Stomach smooth muscle (tissue), 2 donors: ENCODE results near the gene SLC22A7.
"Not testable (repeated sequence)": the region's sequence is repeated elsewhere in the genome, so short reads cannot be mapped to it uniquely, and the experiment has no call there.

ENCODE experiments used
- H3K27ac ChIP-seq: one replicate; pipeline ENCODE4 v1.7.0; 2013; ENCODE audit warnings: mild to moderate bottlenecking, low read length, inconsistent platforms
- H3K27me3 ChIP-seq, 2 donors: one replicate each; pipeline ENCODE4 v1.7.0; 2013; ENCODE audit warnings: low read length in 2 of 2; ENCODE audit not compliant: insufficient read depth in 2 of 2, control insufficient read depth in 1 of 2
- H3K36me3 ChIP-seq, 2 donors: one replicate each; pipeline ENCODE4 v1.7.0; 2013; ENCODE audit warnings: low read length in 2 of 2; ENCODE audit not compliant: control insufficient read depth in 2 of 2, insufficient read depth in 2 of 2
- H3K4me1 ChIP-seq: one replicate; pipeline ENCODE4 v1.7.0; 2013; ENCODE audit warnings: low read length; ENCODE audit not compliant: control insufficient read depth, insufficient read depth
- H3K4me3 ChIP-seq, 2 donors: one replicate each; pipeline ENCODE4 v1.7.0; 2013; ENCODE audit warnings: low read length in 2 of 2
- H3K9ac ChIP-seq, 2 donors: one replicate each; pipeline ENCODE4 v1.7.0; 2013; ENCODE audit warnings: low read length in 2 of 2, mild to moderate bottlenecking in 1 of 2
- H3K9me3 ChIP-seq, 2 donors: one replicate each; pipeline ENCODE4 v1.7.0; 2013; ENCODE audit warnings: low read length in 2 of 2; ENCODE audit not compliant: control insufficient read depth in 2 of 2
- donor health status: healthy.
- donor health status: Pancreatic carcinoma.

The SLC22A7 gene

DNA sequence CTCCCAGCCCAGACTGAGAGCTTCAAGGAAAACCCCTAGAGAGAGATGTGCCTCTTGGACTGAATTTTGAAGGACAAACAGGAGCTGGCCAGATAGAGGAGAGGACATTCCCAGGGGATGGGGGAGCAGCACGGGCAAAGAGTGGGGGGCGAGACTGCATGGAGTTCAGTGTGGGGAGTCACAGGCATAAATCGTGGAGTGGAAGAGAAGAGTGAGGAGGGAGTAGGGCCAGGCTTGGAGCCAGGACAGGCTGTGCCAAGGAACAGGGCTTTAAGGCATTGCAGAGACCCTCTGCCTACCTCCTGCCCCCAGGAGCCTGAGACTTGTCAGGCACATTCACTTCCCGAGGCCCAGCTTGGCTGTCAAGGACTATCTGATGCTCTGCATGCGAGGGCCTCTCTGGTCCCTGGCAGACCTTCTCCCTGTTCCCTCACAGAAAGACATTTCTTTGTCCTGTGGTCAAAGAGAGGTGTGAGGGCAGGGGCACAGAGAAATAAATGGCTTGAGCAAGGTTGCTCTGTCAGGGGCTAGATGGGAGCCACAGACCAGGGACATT, 5.2 kb upstream of the SLC22A7 start:
- peaks cover 2 to 4% of the 10 kb centered on the region in 2 donors for H3K27me3 ChIP-seq

GRCh38 chr6:43293698-43294097, 4.4 kb upstream of the SLC22A7 start:
- H3K9ac ChIP-seq, result no peak overlapping the region
- no peaks in the 10 kb centered on the region for H3K4me1 ChIP-seq
- H3K36me3 ChIP-seq, result no peaks in the 10 kb centered on the region
- H3K9me3 ChIP-seq, result no peaks in the 10 kb centered on the region
- H3K27ac ChIP-seq, result no peak overlapping the region
- peaks cover 9 to 12% of the 10 kb centered on the region in 2 donors for H3K27me3 ChIP-seq
- H3K4me3 ChIP-seq, result no peak overlapping the region

More for the DNA sequence above, 5.2 kb upstream of the SLC22A7 start:
- no peaks in the 10 kb centered on the region for H3K36me3 ChIP-seq
- H3K4me1 ChIP-seq, result no peaks in the 10 kb centered on the region
- H3K9me3 ChIP-seq, result no peaks in the 10 kb centered on the region
- no peak overlapping the region for H3K27ac ChIP-seq
- no peak overlapping the region for H3K9ac ChIP-seq
- no peak overlapping the region for H3K4me3 ChIP-seq

DNA sequence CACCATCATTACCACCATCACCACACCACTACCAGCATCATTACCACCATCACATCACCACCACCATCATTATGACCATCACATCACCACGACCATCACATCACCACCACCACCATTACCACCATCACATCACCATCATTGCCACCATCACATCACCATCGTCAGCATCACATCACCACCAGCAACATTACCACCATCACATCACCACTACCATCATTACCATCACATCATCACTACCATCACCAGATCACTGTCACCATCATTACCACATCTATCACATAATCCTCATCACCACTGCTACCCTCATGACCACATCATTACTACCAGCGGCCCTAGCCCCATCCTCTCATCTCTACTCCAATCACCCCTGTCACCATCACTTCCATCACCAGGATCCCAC, 3.5 kb upstream of the SLC22A7 start:
- Histone ChIP-seq H3K27ac (no peak overlapping the region), H3K9me3 (no peaks in the 10 kb centered on the region), H3K9ac (no peak overlapping the region), H3K4me3 (no peak overlapping the region), H3K27me3 (peaks cover 13 to 17% of the 10 kb centered on the region in 2 donors), H3K4me1 (no peaks in the 10 kb centered on the region), H3K36me3 (no peaks in the 10 kb centered on the region)

DNA sequence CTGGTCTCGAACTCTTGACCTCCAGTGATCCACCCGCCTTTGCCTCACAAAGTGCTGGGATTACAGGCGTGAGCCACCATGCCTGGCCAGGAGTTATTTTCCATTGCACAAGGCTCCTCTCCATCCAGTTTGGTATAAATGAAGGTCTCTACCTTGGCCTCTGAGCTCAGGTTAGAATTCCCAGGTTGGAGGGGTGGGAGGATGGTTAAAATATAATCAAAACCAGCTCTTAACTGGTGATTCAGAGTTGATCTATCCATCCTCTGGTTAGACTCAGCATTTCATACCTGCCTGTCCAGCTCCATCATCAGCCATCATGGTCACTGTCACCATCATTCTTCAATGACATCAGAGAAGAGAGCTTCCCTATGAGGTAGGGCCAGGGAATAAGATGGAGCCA, 2.6 kb upstream of the SLC22A7 start:
- H3K4me3 ChIP-seq, result no peak overlapping the region
- H3K4me1 ChIP-seq, result no peaks in the 10 kb centered on the region
- no peaks in the 10 kb centered on the region for H3K36me3 ChIP-seq
- no peak overlapping the region for H3K27ac ChIP-seq
- no peaks in the 10 kb centered on the region for H3K9me3 ChIP-seq
- H3K27me3 ChIP-seq, result peaks cover 16 to 23% of the 10 kb centered on the region in 2 donors
- no peak overlapping the region for H3K9ac ChIP-seq

GRCh38 chr6:43296780-43297497, 1.1 kb upstream of the SLC22A7 start:
- Histone ChIP-seq H3K4me3 (no peak overlapping the region), H3K9me3 (no peaks in the 10 kb centered on the region), H3K4me1 (no peaks in the 10 kb centered on the region), H3K27me3 (peaks cover 20 to 23% of the 10 kb centered on the region in 2 donors), H3K27ac (no peak overlapping the region), H3K9ac (no peak overlapping the region), H3K36me3 (no peaks in the 10 kb centered on the region)

GRCh38 chr6:43298565-43299337, 691 bp downstream of the SLC22A7 start:
- Histone ChIP-seq H3K4me3 (no peak overlapping the region), H3K27ac (no peak overlapping the region), H3K4me1 (no peaks in the 10 kb centered on the region), H3K9ac (no peak overlapping the region), H3K9me3 (no peaks in the 10 kb centered on the region), H3K36me3 (no peaks in the 10 kb centered on the region), H3K27me3 (peaks cover 23 to 24% of the 10 kb centered on the region in 2 donors)

DNA sequence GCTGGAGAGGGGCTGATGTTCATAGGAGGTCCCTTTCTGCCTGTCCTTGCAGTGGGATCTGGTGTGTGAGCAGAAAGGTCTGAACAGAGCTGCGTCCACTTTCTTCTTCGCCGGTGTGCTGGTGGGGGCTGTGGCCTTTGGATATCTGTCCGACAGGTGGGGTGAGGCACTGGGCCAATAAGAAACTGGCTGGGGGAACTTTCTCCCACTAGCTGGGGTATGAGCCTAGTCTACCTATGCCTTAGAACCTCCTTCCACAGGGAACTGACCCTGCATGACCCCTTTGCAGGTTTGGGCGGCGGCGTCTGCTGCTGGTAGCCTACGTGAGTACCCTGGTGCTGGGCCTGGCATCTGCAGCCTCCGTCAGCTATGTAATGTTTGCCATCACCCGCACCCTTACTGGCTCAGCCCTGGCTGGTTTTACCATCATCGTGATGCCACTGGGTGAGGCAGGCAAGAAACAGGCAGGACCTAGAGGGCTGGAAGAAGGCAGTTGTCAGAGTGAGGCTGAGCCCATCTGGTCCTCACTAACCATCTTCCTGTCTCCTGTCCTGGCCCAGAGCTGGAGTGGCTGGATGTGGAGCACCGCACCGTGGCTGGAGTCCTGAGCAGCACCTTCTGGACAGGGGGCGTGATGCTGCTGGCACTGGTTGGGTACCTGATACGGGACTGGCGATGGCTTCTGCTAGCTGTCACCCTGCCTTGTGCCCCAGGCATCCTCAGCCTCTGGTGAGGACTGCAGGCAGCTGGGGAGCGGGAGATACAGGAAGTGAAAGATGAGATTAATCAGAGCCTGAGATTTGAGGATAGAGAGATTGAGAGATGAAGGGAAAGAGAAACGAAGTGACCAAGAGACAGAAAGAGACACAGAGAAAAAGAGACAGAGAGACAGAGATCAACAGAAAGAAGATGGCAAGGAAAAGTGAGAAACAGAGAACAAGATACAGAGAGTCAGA, 1.6 kb downstream of the SLC22A7 start:
- Histone ChIP-seq H3K27me3 (peaks cover 23 to 24% of the 10 kb centered on the region in 2 donors), H3K27ac (no peak overlapping the region), H3K9ac (no peak overlapping the region), H3K4me1 (no peaks in the 10 kb centered on the region), H3K9me3 (no peaks in the 10 kb centered on the region), H3K4me3 (no peak overlapping the region), H3K36me3 (no peaks in the 10 kb centered on the region)

- H3K4me3 ChIP-seq, result no peak overlapping the region
- H3K36me3 ChIP-seq, result no peaks in the 10 kb centered on the region
- no peaks in the 10 kb centered on the region for H3K4me1 ChIP-seq
- peaks cover 24 to 27% of the 10 kb centered on the region in 2 donors for H3K27me3 ChIP-seq
- H3K9ac ChIP-seq, result no peak overlapping the region
- no peaks in the 10 kb centered on the region for H3K9me3 ChIP-seq
- H3K27ac ChIP-seq, result no peak overlapping the region
These were observed 3.2 kb downstream of the SLC22A7 start for GRCh38 chr6:43301081-43301870.

DNA sequence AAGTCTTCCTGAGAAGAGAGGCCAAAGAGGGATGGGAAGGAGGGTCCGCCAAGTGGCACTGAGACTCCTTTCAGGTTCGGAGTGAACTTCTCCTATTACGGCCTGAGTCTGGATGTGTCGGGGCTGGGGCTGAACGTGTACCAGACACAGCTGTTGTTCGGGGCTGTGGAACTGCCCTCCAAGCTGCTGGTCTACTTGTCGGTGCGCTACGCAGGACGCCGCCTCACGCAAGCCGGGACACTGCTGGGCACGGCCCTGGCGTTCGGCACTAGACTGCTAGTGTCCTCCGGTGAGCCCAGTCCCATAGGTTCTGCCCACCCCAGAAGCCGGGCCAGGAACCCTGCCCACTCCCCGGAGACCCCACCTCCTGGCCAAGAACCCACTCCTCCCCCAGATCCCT, 4.1 kb downstream of the SLC22A7 start:
- no peak overlapping the region for H3K4me3 ChIP-seq
- H3K9me3 ChIP-seq, result no peaks in the 10 kb centered on the region
- peaks cover 26 to 31% of the 10 kb centered on the region in 2 donors for H3K27me3 ChIP-seq
- H3K27ac ChIP-seq, result no peak overlapping the region
- H3K9ac ChIP-seq, result no peak overlapping the region
- H3K36me3 ChIP-seq, result no peaks in the 10 kb centered on the region
- no peaks in the 10 kb centered on the region for H3K4me1 ChIP-seq

GRCh38 chr6:43303006-43303405, 4.9 kb downstream of the SLC22A7 start:
- H3K4me3 ChIP-seq, H3K9me3 ChIP-seq, H3K36me3 ChIP-seq, H3K9ac ChIP-seq, H3K27ac ChIP-seq, H3K4me1 ChIP-seq: not testable (repeated sequence)
- peaks cover 28% of the 10 kb centered on the region in 2 donors for H3K27me3 ChIP-seq
